Nephron progenitor cell (in vitro differentiated cells): ENCODE results near the gene CD226.

ENCODE experiments used
- DNase-seq: peaks from one replicate; pipeline ENCODE4 v3.0.0; 2021
- H3K27ac Mint-ChIP-seq: 2 replicates; pipeline ENCODE4 v1.8.0; 2021; ENCODE audit warnings: mild to moderate bottlenecking, moderate library complexity, mixed read lengths
- H3K27me3 Mint-ChIP-seq: 2 replicates; pipeline ENCODE4 v1.8.0; 2021; ENCODE audit warnings: mild to moderate bottlenecking, low read depth, mixed read lengths; ENCODE audit not compliant: poor library complexity
- H3K36me3 Mint-ChIP-seq: 2 replicates; pipeline ENCODE4 v1.8.0; 2021; ENCODE audit warnings: low read depth, mixed read lengths
- H3K4me1 Mint-ChIP-seq: 2 replicates; pipeline ENCODE4 v1.8.0; 2021; ENCODE audit warnings: mixed read lengths
- H3K4me3 Mint-ChIP-seq: 2 replicates; pipeline ENCODE4 v1.8.0; 2021; ENCODE audit warnings: mild to moderate bottlenecking, moderate library complexity, mixed read lengths
- H3K9me3 Mint-ChIP-seq: 2 replicates; pipeline ENCODE4 v1.8.0; 2021; ENCODE audit warnings: mild to moderate bottlenecking, moderate library complexity, mixed read lengths
- TF ChIP-seq, protein P1 (sequence below): fragments of 200-600 bp; sonication (generic); IDR thresholded peaks from 2 replicates; pipeline ENCODE4 v1.5.0; 2021; ENCODE audit warnings: antibody characterized with exemption

CD226 gene

DNA sequence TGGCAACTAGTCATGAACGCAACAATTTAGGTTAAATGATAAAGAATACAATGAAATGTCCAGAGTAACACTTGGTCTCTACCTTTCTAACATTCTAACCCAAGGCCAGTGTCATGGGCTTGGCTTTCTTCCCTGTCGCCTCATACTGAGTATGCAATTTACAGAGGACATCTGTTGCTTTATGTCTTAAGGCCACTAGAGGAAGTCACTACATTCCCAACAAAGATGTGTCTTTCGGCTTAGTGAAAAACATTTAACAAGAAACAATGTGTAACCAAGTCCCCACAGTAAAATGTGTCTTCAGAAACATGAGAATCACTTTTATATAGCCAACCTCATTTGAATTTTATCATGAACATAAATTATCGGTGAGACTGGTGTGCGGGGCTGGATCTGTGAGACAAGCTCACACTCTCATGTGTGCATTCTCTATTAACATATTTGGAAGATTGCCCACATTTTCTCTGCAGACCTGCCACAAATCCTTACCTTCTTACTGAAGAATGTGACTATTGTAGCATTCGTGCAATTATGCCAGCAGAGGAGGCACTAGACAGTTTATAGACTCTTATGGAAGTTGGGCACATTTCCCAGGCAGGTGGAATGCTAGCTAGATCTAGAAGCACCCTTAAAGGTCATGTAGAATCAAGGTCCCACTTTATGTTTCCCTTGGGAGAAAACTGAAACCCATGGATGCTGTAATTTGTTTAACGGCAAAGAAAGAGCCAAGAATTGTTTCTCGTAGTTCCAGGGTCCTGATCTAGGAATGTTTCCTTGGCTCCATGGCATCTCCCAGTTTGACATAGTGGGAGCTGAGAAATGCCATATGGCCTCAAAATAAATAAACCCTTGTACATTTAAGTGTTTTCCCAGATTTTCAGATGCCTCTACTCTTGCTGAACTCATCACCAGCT is 101.8 kb downstream of the CD226 start:
- DNase-seq = no peak
- TF ChIP-seq, protein P1, sequence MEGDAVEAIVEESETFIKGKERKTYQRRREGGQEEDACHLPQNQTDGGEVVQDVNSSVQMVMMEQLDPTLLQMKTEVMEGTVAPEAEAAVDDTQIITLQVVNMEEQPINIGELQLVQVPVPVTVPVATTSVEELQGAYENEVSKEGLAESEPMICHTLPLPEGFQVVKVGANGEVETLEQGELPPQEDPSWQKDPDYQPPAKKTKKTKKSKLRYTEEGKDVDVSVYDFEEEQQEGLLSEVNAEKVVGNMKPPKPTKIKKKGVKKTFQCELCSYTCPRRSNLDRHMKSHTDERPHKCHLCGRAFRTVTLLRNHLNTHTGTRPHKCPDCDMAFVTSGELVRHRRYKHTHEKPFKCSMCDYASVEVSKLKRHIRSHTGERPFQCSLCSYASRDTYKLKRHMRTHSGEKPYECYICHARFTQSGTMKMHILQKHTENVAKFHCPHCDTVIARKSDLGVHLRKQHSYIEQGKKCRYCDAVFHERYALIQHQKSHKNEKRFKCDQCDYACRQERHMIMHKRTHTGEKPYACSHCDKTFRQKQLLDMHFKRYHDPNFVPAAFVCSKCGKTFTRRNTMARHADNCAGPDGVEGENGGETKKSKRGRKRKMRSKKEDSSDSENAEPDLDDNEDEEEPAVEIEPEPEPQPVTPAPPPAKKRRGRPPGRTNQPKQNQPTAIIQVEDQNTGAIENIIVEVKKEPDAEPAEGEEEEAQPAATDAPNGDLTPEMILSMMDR = no peak
- Mint-ChIP-seq H3K4me3 (no peak overlapping the region), H3K36me3 (peaks cover 6% of the 10 kb centered on the region), H3K27me3 (no peaks in the 10 kb centered on the region), H3K4me1 (peaks cover 21% of the 10 kb centered on the region), H3K27ac (no peak overlapping the region), H3K9me3 (no peaks in the 10 kb centered on the region)

DNA sequence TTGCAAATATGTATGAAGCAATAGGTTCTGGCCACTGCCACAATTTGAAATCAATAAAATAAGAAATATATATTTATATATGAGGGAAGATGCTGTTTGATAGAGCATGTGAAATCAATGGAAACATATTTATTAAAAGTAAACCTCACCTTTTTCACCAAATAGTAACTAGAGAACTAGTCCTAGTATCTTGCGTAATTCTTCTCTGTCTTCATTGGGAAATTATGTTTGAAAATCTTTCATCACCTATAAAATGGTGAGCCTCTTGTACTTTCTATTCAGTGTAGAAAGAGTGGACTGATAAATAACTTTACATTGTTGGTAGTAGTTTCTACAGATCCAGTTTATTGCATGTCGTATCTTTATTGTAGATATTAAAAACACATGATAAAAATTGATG is 103.0 kb downstream of the CD226 start:
- H3K36me3 Mint-ChIP-seq = peaks cover 11% of the 10 kb centered on the region
- no peaks in the 10 kb centered on the region for H3K27me3 Mint-ChIP-seq
- no peak overlapping the region for H3K4me3 Mint-ChIP-seq
- H3K4me1 Mint-ChIP-seq = peaks cover 26% of the 10 kb centered on the region
- TF ChIP-seq, protein P1 = no peak
- H3K27ac Mint-ChIP-seq = no peak overlapping the region
- peaks cover 3% of the 10 kb centered on the region for H3K9me3 Mint-ChIP-seq
- DNase-seq = no peak

DNA sequence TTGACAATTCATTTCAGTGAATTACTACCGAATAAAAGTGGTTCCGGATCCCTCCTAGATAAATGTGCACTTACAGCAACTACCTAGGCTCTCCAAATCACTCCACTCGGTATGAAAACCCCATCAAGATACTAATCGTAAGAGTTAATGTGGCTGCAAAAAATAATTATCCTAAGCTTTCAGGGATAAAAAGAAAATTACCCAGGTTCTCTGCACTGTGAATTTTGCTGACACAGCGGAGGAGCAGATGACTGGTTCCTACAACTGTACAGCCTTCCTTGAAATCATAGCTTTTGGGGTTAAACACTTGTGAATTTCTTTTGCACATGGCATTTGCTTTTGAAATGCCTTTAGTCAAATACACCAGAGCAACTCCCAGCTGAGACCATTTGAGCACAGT is 104.7 kb downstream of the CD226 start:
- H3K4me3 Mint-ChIP-seq = no peak overlapping the region
- no peak overlapping the region for H3K27ac Mint-ChIP-seq

DNA sequence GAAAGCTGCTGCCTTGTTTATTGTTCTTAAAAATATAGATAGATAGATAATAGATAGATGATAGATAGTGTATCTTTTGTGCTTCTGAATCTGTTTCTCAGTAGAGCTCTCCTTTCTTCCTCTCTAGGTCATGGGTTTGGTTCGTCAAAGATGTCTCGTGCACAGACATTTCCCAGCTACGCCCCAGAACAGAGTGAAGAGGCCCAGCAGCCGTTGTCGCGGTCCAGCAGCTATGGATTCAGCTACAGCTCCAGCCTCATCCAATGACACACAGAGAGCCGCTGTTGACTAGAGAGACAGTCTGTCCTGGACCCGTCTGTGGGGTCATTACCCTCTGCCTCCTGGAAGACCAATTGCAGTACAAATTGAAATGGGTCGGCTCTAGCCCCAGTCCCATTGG is 106.6 kb downstream of the CD226 start:
- peak; percentile 14 for DNase-seq
- no peaks in the 10 kb centered on the region for H3K27me3 Mint-ChIP-seq
- TF ChIP-seq, protein P1 = no peak
- peaks cover 13% of the 10 kb centered on the region for H3K36me3 Mint-ChIP-seq
- H3K9me3 Mint-ChIP-seq = peaks cover 3% of the 10 kb centered on the region
- no peak overlapping the region for H3K27ac Mint-ChIP-seq
- H3K4me1 Mint-ChIP-seq = peaks cover 19% of the 10 kb centered on the region
- no peak overlapping the region for H3K4me3 Mint-ChIP-seq

More for the DNA sequence above, 104.7 kb downstream of the CD226 start:
- Mint-ChIP-seq H3K9me3 (peaks cover 3% of the 10 kb centered on the region), H3K36me3 (peaks cover 13% of the 10 kb centered on the region), H3K4me1 (peaks cover 26% of the 10 kb centered on the region), H3K27me3 (no peaks in the 10 kb centered on the region)
- TF ChIP-seq, protein P1 = no peak
- DNase-seq = no peak

DNA sequence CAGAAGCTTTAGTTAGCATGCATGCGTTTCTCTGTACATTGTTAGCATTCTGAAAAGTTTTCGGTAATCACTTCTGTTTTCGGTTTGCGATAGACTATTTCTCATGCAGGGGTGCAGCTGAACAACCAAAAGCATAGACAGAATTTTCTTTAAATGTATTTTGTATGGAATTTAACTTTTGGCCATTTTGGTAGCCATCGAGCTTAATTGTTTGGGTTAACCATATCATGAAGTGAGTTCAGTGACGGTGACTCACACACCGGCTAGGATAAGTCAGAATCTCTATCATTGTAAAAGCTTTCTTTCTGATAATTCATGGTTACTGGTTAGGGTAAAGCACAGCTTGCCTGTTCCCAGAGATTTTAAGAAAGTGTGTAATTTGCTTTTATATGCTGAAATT is 107.2 kb downstream of the CD226 start:
- Mint-ChIP-seq H3K9me3 (peaks cover 3% of the 10 kb centered on the region), H3K36me3 (peaks cover 13% of the 10 kb centered on the region), H3K27me3 (no peaks in the 10 kb centered on the region), H3K4me1 (peaks cover 13% of the 10 kb centered on the region), H3K4me3 (no peak overlapping the region), H3K27ac (no peak overlapping the region)
- TF ChIP-seq, protein P1 = no peak
- no peak for DNase-seq

DNA sequence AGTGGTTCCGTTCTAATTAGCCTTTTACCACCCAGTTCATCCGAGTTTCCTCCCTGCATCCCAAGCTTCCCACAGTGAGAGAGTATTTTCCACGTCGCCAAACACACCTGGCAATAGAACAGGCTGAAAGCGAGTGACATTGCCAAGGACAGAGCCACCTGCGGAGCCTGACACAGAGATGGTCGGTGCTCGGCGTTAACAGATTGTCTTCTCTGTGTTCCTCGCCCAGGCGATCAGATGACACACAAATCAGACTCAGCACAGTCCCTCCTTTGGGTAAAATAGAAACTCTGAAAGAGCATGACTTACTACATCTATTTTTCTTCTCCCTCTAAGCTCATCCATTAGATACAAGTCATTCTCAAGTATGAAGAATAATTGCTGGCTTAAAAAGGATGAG is 107.7 kb downstream of the CD226 start:
- Mint-ChIP-seq H3K4me1 (peaks cover 10% of the 10 kb centered on the region), H3K4me3 (no peak overlapping the region), H3K27ac (no peak overlapping the region), H3K9me3 (peaks cover 3% of the 10 kb centered on the region), H3K27me3 (no peaks in the 10 kb centered on the region), H3K36me3 (peaks cover 13% of the 10 kb centered on the region)
- TF ChIP-seq, protein P1 = no peak
- no peak for DNase-seq
